Measurements from ENCODE around the gene SLC27A4. TPM values are rescaled to one million over a fixed set of nuclear protein-coding genes. Genes with fewer than 3 reads are reported as not detected.

The SLC27A4 gene
- total RNA-seq, 4 donors from 2014 or later: 10.9 to 30.4 (median 26.1) TPM

DNA sequence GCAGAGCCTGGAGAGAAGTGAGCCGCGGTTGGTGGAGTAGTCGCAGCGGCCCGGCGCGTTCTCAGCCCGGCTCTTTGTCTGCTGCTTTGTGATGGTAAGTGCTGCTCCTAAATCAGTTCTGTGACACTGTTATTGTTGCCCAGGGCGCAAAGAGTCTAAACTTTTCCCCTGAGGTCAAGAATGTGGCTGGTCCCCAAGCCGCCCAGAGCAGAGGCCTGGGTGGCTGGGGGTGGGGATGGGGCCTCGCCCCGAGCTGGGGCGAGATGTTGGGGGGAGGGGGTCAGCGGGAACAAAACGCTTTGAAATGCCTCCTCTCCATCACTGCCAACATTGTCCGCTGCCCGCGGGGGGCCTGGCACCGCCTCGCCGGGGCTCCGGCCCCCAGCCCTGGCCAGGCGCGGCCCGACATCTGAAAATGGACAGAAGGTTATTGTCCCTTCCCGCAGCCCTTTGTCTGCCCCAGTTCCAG, 68.7 kb downstream of the SLC27A4 start:
- no peaks in the 10 kb centered on the region for H3K4me1 ChIP-seq
- no peak overlapping the region for H3K27ac ChIP-seq
- intact Hi-C loops (cut with DNase I; ENCODE audit: low total_unique reads): no loop called here
- TF ChIP-seq POLR2A (IDR thresholded peaks at IDR 0.05): no peak
- TF ChIP-seq, protein P1, sequence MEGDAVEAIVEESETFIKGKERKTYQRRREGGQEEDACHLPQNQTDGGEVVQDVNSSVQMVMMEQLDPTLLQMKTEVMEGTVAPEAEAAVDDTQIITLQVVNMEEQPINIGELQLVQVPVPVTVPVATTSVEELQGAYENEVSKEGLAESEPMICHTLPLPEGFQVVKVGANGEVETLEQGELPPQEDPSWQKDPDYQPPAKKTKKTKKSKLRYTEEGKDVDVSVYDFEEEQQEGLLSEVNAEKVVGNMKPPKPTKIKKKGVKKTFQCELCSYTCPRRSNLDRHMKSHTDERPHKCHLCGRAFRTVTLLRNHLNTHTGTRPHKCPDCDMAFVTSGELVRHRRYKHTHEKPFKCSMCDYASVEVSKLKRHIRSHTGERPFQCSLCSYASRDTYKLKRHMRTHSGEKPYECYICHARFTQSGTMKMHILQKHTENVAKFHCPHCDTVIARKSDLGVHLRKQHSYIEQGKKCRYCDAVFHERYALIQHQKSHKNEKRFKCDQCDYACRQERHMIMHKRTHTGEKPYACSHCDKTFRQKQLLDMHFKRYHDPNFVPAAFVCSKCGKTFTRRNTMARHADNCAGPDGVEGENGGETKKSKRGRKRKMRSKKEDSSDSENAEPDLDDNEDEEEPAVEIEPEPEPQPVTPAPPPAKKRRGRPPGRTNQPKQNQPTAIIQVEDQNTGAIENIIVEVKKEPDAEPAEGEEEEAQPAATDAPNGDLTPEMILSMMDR (IDR thresholded peaks at IDR 0.05 in 4 of 5, conservative IDR thresholded peaks at IDR 0.05 in 1 of 5): no peak
- H3K9me3 ChIP-seq: no peaks in the 10 kb centered on the region
- ATAC-seq (no peak), DNase-seq (no peak)
- H3K36me3 ChIP-seq: no peaks in the 10 kb centered on the region
- in situ Hi-C loops (cut with MboI; ENCODE audit: low sequenced_read_pairs in 4 of 4): no loop called here
- no peak overlapping the region for H3K4me3 ChIP-seq
- peaks cover 0 to 20% (median 13%) of the 10 kb centered on the region in 3 donors for H3K27me3 ChIP-seq

- in situ Hi-C loops (cut with MboI; ENCODE audit: low sequenced_read_pairs in 4 of 4) (no loop called here), intact Hi-C loops (cut with DNase I; ENCODE audit: low total_unique reads) (no loop called here)
- Histone ChIP-seq H3K9me3 (no peaks in the 10 kb centered on the region), H3K27ac (no peak overlapping the region), H3K4me1 (no peaks in the 10 kb centered on the region), H3K4me3 (no peak overlapping the region), H3K27me3 (peaks cover 3 to 20% (median 13%) of the 10 kb centered on the region in 3 donors), H3K36me3 (no peaks in the 10 kb centered on the region)
- DNase-seq (no peak), ATAC-seq (no peak)
- TF ChIP-seq POLR2A (IDR thresholded peaks at IDR 0.05): no peak
- TF ChIP-seq, protein P1 (IDR thresholded peaks at IDR 0.05 in 4 of 5, conservative IDR thresholded peaks at IDR 0.05 in 1 of 5): no peak
These were observed 69.1 kb downstream of the SLC27A4 start for GRCh38 chr9:128409450-128409849.

GRCh38 chr9:128409978-128410377, 69.7 kb downstream of the SLC27A4 start:
- in situ Hi-C loops (cut with MboI; ENCODE audit: low sequenced_read_pairs in 4 of 4) (loop anchor here in 2 of 4 donors (5.0 to 10.0 kb wide), 3 partner anchors 45 to 115 kb away; no protein-coding TSS in a partner anchor), intact Hi-C loops (cut with DNase I; ENCODE audit: low total_unique reads) (no loop called here)
- H3K4me1 ChIP-seq: no peaks in the 10 kb centered on the region
- TF ChIP-seq, protein P1 (IDR thresholded peaks at IDR 0.05 in 4 of 5, conservative IDR thresholded peaks at IDR 0.05 in 1 of 5): no peak
- TF ChIP-seq POLR2A (IDR thresholded peaks at IDR 0.05): no peak
- H3K4me3 ChIP-seq: no peak overlapping the region
- peaks cover 8 to 20% (median 17%) of the 10 kb centered on the region in 3 donors for H3K27me3 ChIP-seq
- ATAC-seq: peak in 1 of 2 donors; percentile 18
- H3K9me3 ChIP-seq: no peaks in the 10 kb centered on the region
- no peaks in the 10 kb centered on the region for H3K36me3 ChIP-seq
- no peak for DNase-seq
- H3K27ac ChIP-seq: no peak overlapping the region

MicroRNAs encoded within 50 kb of the gene (microRNA counts, 767-probe panel; counts per million panel counts)
- 356 to 448 counts per million in 2 donors for microRNA hsa-miR-219-2-3p

Small RNAs within 50 kb of the gene (microRNA-seq; reads per million reads assigned to microRNA genes)
- gene MIR219B (ENCODE audit: borderline replicate concordance in 2 of 2): 0 reads per million in 2 donors

Other genes with a start within 250 kb of the SLC27A4 start
- 100 to 1,000 TPM in 3 of 4 donors, 10 to 100 TPM in 1; 95.2 to 266 (median 155) TPM for gene PTGES2, start 212.8 kb upstream of the SLC27A4 start, total RNA-seq
- gene LCN2, start 191.1 kb upstream of the SLC27A4 start, total RNA-seq: under 1 TPM in 1 of 4 donors, not detected in 3; 1.00 TPM
- gene BBLN, start 180.3 kb upstream of the SLC27A4 start, total RNA-seq: 100 to 1,000 TPM in 3 of 4 donors, 10 to 100 TPM in 1; 73.5 to 145 (median 132) TPM
- gene CIZ1, start 149.0 kb upstream of the SLC27A4 start, total RNA-seq: 10 to 100 TPM; 47.8 to 61.3 (median 53.0) TPM
- gene DNM1, start 137.1 kb upstream of the SLC27A4 start, total RNA-seq: 1 to 10 TPM; 1.8 to 3.8 (median 2.0) TPM
- 10 to 100 TPM; 68.9 to 84.6 (median 78.5) TPM for gene GOLGA2, start 64.5 kb upstream of the SLC27A4 start, total RNA-seq
- 10 to 100 TPM; 12.7 to 23.8 (median 13.5) TPM for gene SWI5, start 64.3 kb upstream of the SLC27A4 start, total RNA-seq
- gene TRUB2, start 18.1 kb upstream of the SLC27A4 start, total RNA-seq: 10 to 100 TPM in 3 of 4 donors, 1 to 10 TPM in 1; 7.1 to 18.1 (median 14.3) TPM
- gene COQ4, start 17.7 kb upstream of the SLC27A4 start, total RNA-seq: 10 to 100 TPM; 25.1 to 42.4 (median 34.3) TPM
- gene URM1, start 30.8 kb downstream of the SLC27A4 start, total RNA-seq: 10 to 100 TPM; 24.1 to 34.1 (median 32.9) TPM
- 1 to 10 TPM; 1.1 to 6.1 (median 2.3) TPM for gene CERCAM, start 80.3 kb downstream of the SLC27A4 start, total RNA-seq
- 10 to 100 TPM in 2 of 4 donors, 1 to 10 TPM in 2; 8.5 to 11.0 (median 9.9) TPM for gene ODF2, start 115.5 kb downstream of the SLC27A4 start, total RNA-seq
- 10 to 100 TPM; 31.4 to 56.7 (median 32.7) TPM for gene GLE1, start 164.2 kb downstream of the SLC27A4 start, total RNA-seq
- 10 to 100 TPM; 30.2 to 41.5 (median 33.0) TPM for gene SPTAN1, start 212.1 kb downstream of the SLC27A4 start, total RNA-seq

Measured in gastrocnemius medialis (tissue), 4 donors.